HCT116 (cell line): ENCODE data around the gene ARHGAP19. TPM values are rescaled to one million over a fixed set of nuclear protein-coding genes. Genes with fewer than 3 reads are reported as not detected.

Experiments used
- ATAC-seq: fragments of 200-7000 bp; cut with Tn5 transposase; 2 replicates; pipeline ENCODE4 v1.9.1; 2020; ENCODE audit warnings: mild to moderate bottlenecking, moderate library complexity
- BruUV-seq: library from RNA; stranded (reverse); fragments of 400-500 nt; replicated peaks from 2 replicates; lab custom pipeline; 2021; lab: Mats Ljungman, UMichigan
- CTCF ChIA-PET: fragments of 300-600 bp; sonication (Branson Sonifier 250); formaldehyde crosslinking; loops from one replicate; lab custom pipeline; 2021; ENCODE audit warnings: antibody characterized with exemption; lab: Charles Lee
- POLR2A ChIA-PET: fragments of 300-600, 350-600 bp; sonication (Branson Sonifier 250); formaldehyde crosslinking; loops from one replicate; lab custom pipeline; 2021; ENCODE audit warnings: antibody characterized with exemption; lab: Charles Lee
- RAD21 ChIA-PET, 2 experiments: fragments of 300-600 bp; sonication (Branson Sonifier 250); formaldehyde crosslinking; loops; one replicate each; lab custom pipeline; 2023; ENCODE audit warnings: low total read pairs in 2 of 2; ENCODE audit not compliant: uncharacterized antibody in 2 of 2, unreplicated experiment in 2 of 2, low non-redundant PET in 1 of 2; lab: Charles Lee
- DNase-seq: peaks from one replicate; pipeline ENCODE4 v3.0.0-alpha.2; 2010; ENCODE audit warnings: low read depth, low spot score
- H2AFZ ChIP-seq: fragments of 200-600 bp; shearing (Covaris generic), sonication (generic); 2 replicates; pipeline ENCODE4 v1.6.1; 2017; ENCODE audit warnings: low read depth, mixed run types, mixed read lengths, antibody characterized with exemption, low read length; ENCODE audit not compliant: poor library complexity, severe bottlenecking
- H3K27ac ChIP-seq: 2 replicates; pipeline ENCODE4 v1.5.1; 2012; ENCODE audit warnings: low read depth, low read length
- H3K27me3 ChIP-seq: fragments of 200-600 bp; sonication (generic); 2 replicates; pipeline ENCODE4 v1.6.1; 2016; ENCODE audit warnings: mixed run types, low read length, mixed read lengths; ENCODE audit not compliant: insufficient read depth
- H3K36me3 ChIP-seq, 2 experiments: fragments of 200-500 bp in 1 of 2; fragments of 200-600 bp in 1 of 2; sonication (Bioruptor generic) in 1 of 2; sonication (generic) in 1 of 2; 2 replicates each; pipeline versions ENCODE4 v1.5.1 to v1.6.1; 2014 to 2016; ENCODE audit warnings: low read length in 2 of 2, inconsistent platforms in 1 of 2, mixed read lengths in 1 of 2, mixed run types in 1 of 2; ENCODE audit not compliant: insufficient read depth in 2 of 2, control insufficient read depth in 1 of 2
- H3K4me1 ChIP-seq, 2 experiments: fragments of 200-600 bp in 1 of 2; sonication (generic) in 1 of 2; 2 replicates each; pipeline versions ENCODE4 v1.5.1 to v1.6.1; 2012 to 2017; ENCODE audit warnings: low read length in 2 of 2, inconsistent platforms in 1 of 2, mild to moderate bottlenecking in 1 of 2, mixed read lengths in 1 of 2, mixed run types in 1 of 2, moderate library complexity in 1 of 2; ENCODE audit not compliant: insufficient read depth in 2 of 2, control insufficient read depth in 1 of 2
- H3K4me2 ChIP-seq: fragments of 200-600 bp; sonication (generic); 2 replicates; pipeline ENCODE4 v1.6.1; 2017; ENCODE audit warnings: mixed run types, low read length, mixed read lengths
- H3K4me3 ChIP-seq, 2 experiments: fragments of 200-600 bp in 1 of 2; sonication (generic) in 1 of 2; replicated peaks in 1 of 2; 2 replicates each; pipeline ENCODE4 v1.5.1; 2011 to 2016; ENCODE audit warnings: low read length in 2 of 2, control low read depth in 1 of 2, low read depth in 1 of 2, mild to moderate bottlenecking in 1 of 2, mixed read lengths in 1 of 2, mixed run types in 1 of 2
- H3K79me2 ChIP-seq: fragments of 200-600 bp; sonication (generic); 2 replicates; pipeline ENCODE4 v1.6.1; 2017; ENCODE audit warnings: mild to moderate bottlenecking, mixed run types, low read length, moderate library complexity, mixed read lengths; ENCODE audit not compliant: insufficient read depth
- H3K9ac ChIP-seq: fragments of 200-600 bp; sonication (generic); 2 replicates; pipeline ENCODE4 v1.6.1; 2016; ENCODE audit warnings: low read length, mixed read lengths
- H3K9me2 ChIP-seq: fragments of 200-600 bp; sonication (generic), shearing (Covaris generic); 2 replicates; pipeline ENCODE4 v1.6.1; 2017; ENCODE audit warnings: mixed run types, mild to moderate bottlenecking, moderate library complexity; ENCODE audit not compliant: insufficient read depth
- H3K9me3 ChIP-seq, 2 experiments: fragments of 200-500 bp in 1 of 2; fragments of 200-600 bp in 1 of 2; sonication (Bioruptor generic) in 1 of 2; sonication (generic) in 1 of 2; 2 replicates each; pipeline ENCODE4 v1.6.1; 2014 to 2017; ENCODE audit warnings: low read length in 2 of 2, mixed read lengths in 2 of 2, inconsistent platforms in 1 of 2, low read depth in 1 of 2, mild to moderate bottlenecking in 1 of 2, mixed run types in 1 of 2, moderate library complexity in 1 of 2; ENCODE audit not compliant: control insufficient read depth in 1 of 2, insufficient read depth in 1 of 2
- H4K20me1 ChIP-seq: fragments of 200-600 bp; sonication (generic), shearing (Covaris generic); 2 replicates; pipeline ENCODE4 v1.6.1; 2017; ENCODE audit warnings: mixed run types, mild to moderate bottlenecking, moderate library complexity; ENCODE audit not compliant: insufficient read depth
- CEBPB ChIP-seq: IDR thresholded peaks from 2 replicates; pipeline ENCODE4 v1.6.1; 2012; ENCODE audit warnings: low read depth
- EGR1 ChIP-seq: IDR thresholded peaks from 2 replicates; pipeline ENCODE4 v1.6.1; 2012; ENCODE audit warnings: low read depth
- ELF1 ChIP-seq: IDR thresholded peaks from 2 replicates; pipeline ENCODE4 v1.6.1; 2012; ENCODE audit warnings: low read depth, borderline replicate concordance
- FOSL1 ChIP-seq: IDR thresholded peaks from 2 replicates; pipeline ENCODE4 v1.6.1; 2012; ENCODE audit warnings: low read depth
- JUND ChIP-seq: IDR thresholded peaks from 2 replicates; pipeline ENCODE4 v1.6.1; 2012
- RAD21 ChIP-seq: IDR thresholded peaks from 2 replicates; pipeline ENCODE4 v1.6.1; 2012; ENCODE audit warnings: low read depth, mild to moderate bottlenecking
- SIN3A ChIP-seq: IDR thresholded peaks from 2 replicates; pipeline ENCODE4 v1.6.1; 2012; ENCODE audit warnings: low read depth
- SP1 ChIP-seq: IDR thresholded peaks from 2 replicates; pipeline ENCODE4 v1.6.1; 2012; ENCODE audit warnings: low read depth
- SRF ChIP-seq: IDR thresholded peaks from 2 replicates; pipeline ENCODE4 v1.6.1; 2012; ENCODE audit warnings: low read depth
- TCF7L2 ChIP-seq: IDR thresholded peaks from 2 replicates; pipeline ENCODE4 v1.7.0; 2011; ENCODE audit warnings: borderline replicate concordance, inconsistent platforms; ENCODE audit not compliant: insufficient read depth, insufficient read length; ENCODE audit errors: extremely low read depth
- YY1 ChIP-seq: IDR thresholded peaks from 2 replicates; pipeline ENCODE4 v1.6.1; 2011; ENCODE audit warnings: low read length, low read depth, moderate library complexity, mild to moderate bottlenecking; ENCODE audit not compliant: insufficient replicate concordance; ENCODE audit errors: extremely low read depth
- ZFX ChIP-seq: fragments of 450-650 bp; IDR thresholded peaks from 2 replicates; pipeline ENCODE4 v1.6.1; 2017
- ZNF274 ChIP-seq: fragments of 200-500 bp; sonication (Bioruptor generic); IDR thresholded peaks from 2 replicates; pipeline ENCODE4 v1.6.1; 2014; ENCODE audit warnings: mild to moderate bottlenecking, low read depth, low read length, inconsistent platforms
- intact Hi-C: fragments of 100-400 bp; cut with micrococcal nuclease; formaldehyde crosslinking; loops from 2 replicates; pipeline ENCODE4 v1.10.0; 2022
- total RNA-seq: library from RNA; stranded (reverse); gene quantifications from one replicate; pipeline ENCODE4 v1.2.1, GENCODE V29; 2021; ENCODE audit not compliant: unreplicated experiment
- TF ChIP-seq, protein P1 (sequence below): IDR thresholded peaks from 2 replicates; pipeline ENCODE4 v1.6.1; 2012
- TF ChIP-seq, protein P2 (sequence below): IDR thresholded peaks from 2 replicates; pipeline ENCODE4 v1.6.1; 2012; ENCODE audit warnings: low read depth

The ARHGAP19 gene
- total RNA-seq, 1 experiment from 2014 or later = 36.8 TPM

DNA sequence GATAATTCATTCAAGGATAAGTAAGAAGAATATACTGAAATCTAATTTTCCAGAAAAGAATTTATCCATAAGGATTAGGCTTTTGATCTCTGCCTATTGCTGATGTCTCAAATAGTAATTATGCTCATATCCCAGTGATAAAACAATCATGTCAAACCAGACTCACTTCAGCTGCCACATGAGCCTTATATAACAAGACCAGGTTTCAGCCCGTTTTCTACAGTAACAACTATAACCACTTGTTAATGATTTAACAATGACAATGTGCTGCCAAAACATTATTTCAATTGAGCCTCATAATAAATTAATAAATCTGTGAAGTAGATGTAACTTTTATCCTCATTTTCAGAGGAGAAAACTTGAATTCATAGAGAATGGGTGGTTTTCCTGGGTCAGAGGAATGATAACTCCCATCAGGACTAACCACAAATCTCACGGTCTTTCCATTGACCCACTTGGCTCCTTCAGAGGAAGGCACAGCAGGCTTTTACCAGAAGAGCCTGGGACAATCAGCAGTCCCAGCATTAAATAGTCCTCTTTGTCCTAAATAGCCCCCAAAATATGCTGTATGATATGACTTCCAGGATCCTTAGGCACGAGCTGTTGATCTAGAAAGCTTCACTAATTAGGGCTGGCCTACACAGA is 64.2 kb downstream of the ARHGAP19 start:
- Histone ChIP-seq H3K4me3 (no peak overlapping the region), H4K20me1 (no peaks in the 10 kb centered on the region), H3K9me3 (no peaks in the 10 kb centered on the region), H3K36me3 (0 out of 4 replicates have a peak, but pooled peaks cover 2 to 14% of the 10 kb centered on the region in 2 experiments), H2AFZ (no peak overlapping the region), H3K4me2 (no peak overlapping the region), H3K27me3 (no peaks in the 10 kb centered on the region), H3K4me1 (no peaks in the 10 kb centered on the region), H3K27ac (no peak overlapping the region), H3K9ac (no peak overlapping the region), H3K79me2 (no peaks in the 10 kb centered on the region), H3K9me2 (no peaks in the 10 kb centered on the region)
- DNase-seq (no peak), ATAC-seq (no peak)
- RAD21 ChIA-PET = interaction anchor here in 1 of 2 experiments (0.5 kb wide), 1 partner anchor 9 kb away, joined by 4 read pairs; no protein-coding TSS in a partner anchor
- POLR2A ChIA-PET = no interaction called here
- CTCF ChIA-PET = no interaction called here
- no TSS peak for BruUV-seq
- intact Hi-C loops = no loop called here
- TF ChIP-seq, protein P1, sequence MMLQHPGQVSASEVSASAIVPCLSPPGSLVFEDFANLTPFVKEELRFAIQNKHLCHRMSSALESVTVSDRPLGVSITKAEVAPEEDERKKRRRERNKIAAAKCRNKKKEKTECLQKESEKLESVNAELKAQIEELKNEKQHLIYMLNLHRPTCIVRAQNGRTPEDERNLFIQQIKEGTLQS = no peak
- no peak for TF ChIP-seq ZNF274
- TF ChIP-seq JUND = no peak
- TF ChIP-seq CEBPB = no peak
- TF ChIP-seq ZFX = no peak
- TF ChIP-seq FOSL1 = no peak
- TF ChIP-seq RAD21 = no peak
- no peak for TF ChIP-seq EGR1
- no peak for TF ChIP-seq SIN3A
- TF ChIP-seq, protein P2, sequence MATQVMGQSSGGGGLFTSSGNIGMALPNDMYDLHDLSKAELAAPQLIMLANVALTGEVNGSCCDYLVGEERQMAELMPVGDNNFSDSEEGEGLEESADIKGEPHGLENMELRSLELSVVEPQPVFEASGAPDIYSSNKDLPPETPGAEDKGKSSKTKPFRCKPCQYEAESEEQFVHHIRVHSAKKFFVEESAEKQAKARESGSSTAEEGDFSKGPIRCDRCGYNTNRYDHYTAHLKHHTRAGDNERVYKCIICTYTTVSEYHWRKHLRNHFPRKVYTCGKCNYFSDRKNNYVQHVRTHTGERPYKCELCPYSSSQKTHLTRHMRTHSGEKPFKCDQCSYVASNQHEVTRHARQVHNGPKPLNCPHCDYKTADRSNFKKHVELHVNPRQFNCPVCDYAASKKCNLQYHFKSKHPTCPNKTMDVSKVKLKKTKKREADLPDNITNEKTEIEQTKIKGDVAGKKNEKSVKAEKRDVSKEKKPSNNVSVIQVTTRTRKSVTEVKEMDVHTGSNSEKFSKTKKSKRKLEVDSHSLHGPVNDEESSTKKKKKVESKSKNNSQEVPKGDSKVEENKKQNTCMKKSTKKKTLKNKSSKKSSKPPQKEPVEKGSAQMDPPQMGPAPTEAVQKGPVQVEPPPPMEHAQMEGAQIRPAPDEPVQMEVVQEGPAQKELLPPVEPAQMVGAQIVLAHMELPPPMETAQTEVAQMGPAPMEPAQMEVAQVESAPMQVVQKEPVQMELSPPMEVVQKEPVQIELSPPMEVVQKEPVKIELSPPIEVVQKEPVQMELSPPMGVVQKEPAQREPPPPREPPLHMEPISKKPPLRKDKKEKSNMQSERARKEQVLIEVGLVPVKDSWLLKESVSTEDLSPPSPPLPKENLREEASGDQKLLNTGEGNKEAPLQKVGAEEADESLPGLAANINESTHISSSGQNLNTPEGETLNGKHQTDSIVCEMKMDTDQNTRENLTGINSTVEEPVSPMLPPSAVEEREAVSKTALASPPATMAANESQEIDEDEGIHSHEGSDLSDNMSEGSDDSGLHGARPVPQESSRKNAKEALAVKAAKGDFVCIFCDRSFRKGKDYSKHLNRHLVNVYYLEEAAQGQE = no peak
- no peak for TF ChIP-seq TCF7L2
- no peak for TF ChIP-seq SRF
- TF ChIP-seq SP1 = no peak
- no peak for TF ChIP-seq ELF1
- TF ChIP-seq YY1 = no peak
- TF ChIP-seq, all 23 proteins: peak for 0
